RKO (cell line): ENCODE results near the gene RRAGD.

Experiments
- DNase-seq: peaks from one replicate; pipeline ENCODE4 v3.0.0-alpha.2; 2016; ENCODE audit warnings: low spot score

The RRAGD gene

GRCh38 chr6:89339565-89339964 is 72.5 kb downstream of the RRAGD start:
- no peak for DNase-seq

DNA sequence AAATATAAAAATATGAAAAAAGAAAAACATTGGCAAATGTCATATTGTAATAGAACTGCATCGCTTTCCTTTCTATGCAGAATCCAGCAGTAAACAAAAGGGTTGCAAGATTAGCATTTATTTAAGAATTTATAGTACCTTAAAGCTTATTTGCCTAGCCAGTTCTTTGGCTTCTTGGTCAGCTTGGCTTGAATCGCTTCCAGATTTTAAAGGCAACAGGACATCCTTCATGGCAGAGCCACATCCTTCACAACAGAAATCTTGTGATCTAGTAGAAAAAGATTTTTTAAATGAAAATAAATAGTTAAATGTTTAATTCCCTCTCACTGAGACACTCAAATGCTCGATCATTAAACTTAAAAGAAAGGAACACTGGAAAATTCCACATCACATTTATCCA is 76.9 kb downstream of the RRAGD start:
- no peak for DNase-seq

GRCh38 chr6:89330910-89331309 is 81.2 kb downstream of the RRAGD start:
- no peak for DNase-seq

- DNase-seq: no peak
These were observed 83.1 kb downstream of the RRAGD start for GRCh38 chr6:89328976-89329375.

GRCh38 chr6:89324304-89324703 is 87.8 kb downstream of the RRAGD start:
- no peak for DNase-seq

GRCh38 chr6:89323511-89323971 is 88.5 kb downstream of the RRAGD start:
- no peak for DNase-seq

DNA sequence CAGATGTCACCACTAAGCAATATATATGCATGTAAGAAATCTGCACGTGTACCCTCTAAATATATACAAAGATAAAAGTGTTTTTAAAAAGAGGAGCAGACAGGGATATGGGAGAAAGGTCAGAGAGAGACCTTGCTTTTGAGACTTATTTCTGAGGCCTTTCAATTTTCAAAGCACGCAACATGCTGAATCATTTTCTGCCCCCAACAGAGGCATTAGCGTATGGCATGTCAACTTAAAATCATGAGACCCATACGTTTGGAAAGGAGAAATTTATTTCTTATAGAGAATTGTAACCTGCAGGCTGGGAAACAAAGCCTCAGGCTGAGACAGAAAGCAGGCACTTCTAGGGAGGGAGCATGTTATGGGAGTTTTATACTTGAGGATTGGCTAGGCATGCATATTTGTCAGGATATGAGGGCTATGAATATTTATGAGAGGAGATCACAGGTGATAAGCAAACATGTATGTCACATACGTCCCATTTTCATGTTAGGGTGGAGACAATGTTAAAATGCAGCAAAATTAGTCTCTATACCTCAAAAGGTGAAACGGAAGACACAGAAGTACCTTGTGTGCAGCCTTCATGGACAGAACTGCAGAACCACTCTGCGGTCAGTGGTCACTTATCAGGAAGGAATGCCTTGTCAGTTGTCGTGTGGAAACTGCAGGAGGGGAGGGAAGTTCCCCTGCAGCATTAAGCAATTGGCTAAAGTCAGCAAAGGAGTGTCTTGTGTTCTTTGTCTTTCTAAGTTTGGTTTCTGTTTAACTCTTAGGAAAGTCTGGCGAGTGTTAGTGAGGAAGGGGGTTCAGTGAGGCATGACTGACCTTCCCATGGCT is 90.7 kb downstream of the RRAGD start:
- DNase-seq: no peak

- no peak for DNase-seq
These were observed 92.0 kb downstream of the RRAGD start for GRCh38 chr6:89320012-89320559.

DNA sequence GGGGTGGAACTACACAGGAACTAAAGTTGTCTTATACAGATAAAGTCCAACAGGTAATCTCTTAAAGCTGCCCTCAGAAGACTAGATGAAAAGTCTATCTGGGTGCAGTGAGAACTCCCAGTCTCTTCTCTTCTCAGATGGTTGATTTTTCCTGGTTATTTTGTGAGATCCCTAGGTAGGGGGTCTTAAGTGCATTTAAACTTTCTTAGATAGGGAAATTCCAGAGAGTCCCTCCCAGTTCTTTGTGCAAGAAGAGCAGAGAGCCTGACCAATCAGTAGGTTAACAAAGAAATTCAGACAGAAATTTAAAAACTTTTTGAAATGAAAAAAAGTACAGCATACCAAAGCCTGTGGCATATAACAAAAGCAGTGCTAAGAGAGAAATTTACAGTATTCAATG is 95.0 kb downstream of the RRAGD start:
- DNase-seq: no peak

DNA sequence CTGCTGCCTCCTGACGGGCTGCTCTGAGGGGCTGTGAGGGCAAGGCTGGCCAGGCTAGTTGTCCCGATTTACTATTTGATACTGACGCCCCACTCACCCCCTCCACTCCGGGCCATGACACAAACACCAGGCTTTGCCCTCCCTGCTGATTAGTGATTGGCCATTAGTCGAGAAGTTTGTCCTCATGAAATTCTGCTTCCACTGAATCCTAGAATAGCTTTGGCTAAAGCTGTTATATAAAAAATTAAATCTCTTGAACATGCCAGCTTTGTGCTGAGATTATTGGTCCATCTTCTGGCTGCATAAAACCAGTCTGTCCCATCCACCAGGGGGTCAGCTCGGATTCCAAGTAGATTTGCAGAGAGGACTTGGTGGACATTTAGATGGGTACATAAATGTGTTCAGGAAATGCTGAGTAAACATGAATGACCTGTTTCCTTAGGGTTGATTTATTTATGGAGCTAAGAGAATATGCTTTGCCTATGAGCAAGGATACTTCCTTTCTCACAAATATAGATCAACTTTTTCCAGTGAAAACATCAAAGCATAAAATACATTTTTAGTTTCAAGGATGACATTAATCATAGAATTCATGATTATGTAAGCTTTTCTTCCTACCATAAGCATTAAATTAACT is 96.7 kb downstream of the RRAGD start, which contains the start of gene GABRR2:
Gene GABRR2, minus strand, starts transcription at position 51 of the 637 bp plus-strand sequence. CDS start 134 bp downstream, outside the sequence.
- DNase-seq: no peak

DNA sequence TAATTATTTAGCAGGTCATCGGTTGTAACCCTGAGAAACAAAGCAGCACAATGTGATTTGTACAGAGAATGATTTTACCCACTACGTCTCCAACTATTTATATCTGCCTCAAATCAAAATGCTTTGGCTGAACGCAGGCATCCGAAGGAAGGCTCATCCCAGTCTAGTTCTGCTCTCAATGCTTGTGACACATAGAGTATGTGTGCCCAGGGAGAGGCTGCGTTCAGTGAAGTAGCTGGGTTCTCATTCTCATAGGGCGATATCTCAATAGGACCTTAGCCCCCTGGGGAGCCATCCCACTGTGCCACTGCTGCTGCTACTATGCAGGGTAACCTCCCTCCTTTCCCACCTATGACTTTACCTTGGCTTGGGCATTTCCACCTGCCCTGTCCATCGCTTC is 97.4 kb downstream of the RRAGD start:
- DNase-seq: no peak
